Neutrophil (primary cell): ENCODE data around the gene METTL15.

Source experiments
- H3K27ac ChIP-seq: fragments of 200-600 bp; sonication (generic); 2 replicates; pipeline ENCODE4 v1.5.1; 2016; ENCODE audit warnings: mild to moderate bottlenecking, moderate library complexity
- H3K27me3 ChIP-seq: fragments of 200-600 bp; sonication (generic); 2 replicates; pipeline ENCODE4 v1.6.0; 2016; ENCODE audit warnings: mild to moderate bottlenecking
- H3K36me3 ChIP-seq: fragments of 200-600 bp; sonication (generic); 2 replicates; pipeline ENCODE4 v1.5.1; 2017
- H3K4me1 ChIP-seq, 2 experiments: fragments of 200-600 bp in 1 of 2; sonication (generic) in 1 of 2; 1 replicate in 1 of 2; 2 replicates in 1 of 2; pipeline versions ENCODE4 v1.5.1 to v1.6.1; 2013 to 2016; ENCODE audit warnings: low read depth in 1 of 2, low read length in 1 of 2, mild to moderate bottlenecking in 1 of 2, moderate library complexity in 1 of 2; ENCODE audit not compliant: control insufficient read depth in 1 of 2, insufficient read depth in 1 of 2
- H3K4me3 ChIP-seq, 2 experiments: fragments of 200-600 bp in 1 of 2; sonication (generic) in 1 of 2; 1 replicate in 1 of 2; 2 replicates in 1 of 2; pipeline ENCODE4 v1.5.1; 2013 to 2016; ENCODE audit warnings: low read depth in 1 of 2, low read length in 1 of 2, mild to moderate bottlenecking in 1 of 2, moderate library complexity in 1 of 2
- H3K9me3 ChIP-seq: fragments of 200-600 bp; sonication (generic); 2 replicates; pipeline ENCODE4 v1.5.1; 2016
- TF ChIP-seq, protein P1 (sequence below): fragments of 200-600 bp; sonication (generic); IDR thresholded peaks from 2 replicates; pipeline ENCODE4 v1.5.1; 2016; ENCODE audit warnings: antibody characterized with exemption

Gene METTL15, protein sequence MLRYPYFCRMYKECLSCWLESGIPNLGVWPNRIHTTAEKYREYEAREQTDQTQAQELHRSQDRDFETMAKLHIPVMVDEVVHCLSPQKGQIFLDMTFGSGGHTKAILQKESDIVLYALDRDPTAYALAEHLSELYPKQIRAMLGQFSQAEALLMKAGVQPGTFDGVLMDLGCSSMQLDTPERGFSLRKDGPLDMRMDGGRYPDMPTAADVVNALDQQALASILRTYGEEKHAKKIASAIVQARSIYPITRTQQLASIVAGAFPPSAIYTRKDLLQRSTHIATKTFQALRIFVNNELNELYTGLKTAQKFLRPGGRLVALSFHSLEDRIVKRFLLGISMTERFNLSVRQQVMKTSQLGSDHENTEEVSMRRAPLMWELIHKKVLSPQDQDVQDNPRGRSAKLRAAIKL

DNA sequence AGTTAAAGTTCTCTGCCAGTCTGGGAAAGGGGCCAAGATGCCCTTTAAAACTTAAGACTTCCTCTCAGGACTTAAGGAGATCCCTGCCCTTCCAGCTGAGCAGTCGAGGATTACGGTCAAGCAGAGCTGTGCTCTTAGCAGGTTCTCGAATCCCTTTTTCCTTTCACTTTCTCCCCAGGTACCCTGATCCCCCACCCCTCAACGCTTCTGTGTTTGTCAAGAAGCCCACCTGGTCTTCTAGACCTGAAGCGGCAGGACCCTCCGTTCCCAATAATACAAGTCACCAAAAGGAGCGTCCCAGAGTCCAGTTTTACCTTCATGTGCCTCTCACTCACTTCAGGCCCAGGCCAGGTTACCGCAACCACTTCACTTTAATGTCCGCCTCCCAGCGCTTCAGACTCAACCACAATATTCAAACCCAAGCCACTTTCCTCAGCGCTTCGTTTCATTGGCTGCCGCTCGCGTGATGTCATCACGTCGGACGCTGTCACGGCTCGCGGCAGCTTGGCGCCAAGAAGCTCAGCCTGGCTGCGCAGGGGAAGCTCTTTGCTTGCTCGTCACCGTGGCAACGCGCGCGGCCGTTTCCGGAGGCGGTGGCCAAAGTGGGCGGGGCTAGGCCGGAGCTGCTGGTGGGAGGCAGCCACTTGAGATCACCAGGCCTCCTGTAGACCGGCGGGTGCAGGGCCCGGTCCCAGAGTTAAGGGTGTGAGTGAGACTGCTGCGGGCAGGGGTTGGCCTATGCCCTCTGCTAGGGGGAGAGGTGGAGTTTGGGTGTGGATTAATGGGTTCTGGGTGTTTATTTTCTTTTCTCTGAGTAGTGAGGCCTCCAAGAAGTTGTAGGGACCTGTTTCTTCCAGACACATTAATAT, at the start of gene METTL15, which contains the start of gene KIF18A:
TSS of gene METTL15 (plus strand) at position 639 of the 869 bp plus-strand sequence. CDS start 4,947 bp downstream, outside the sequence.
TSS of gene KIF18A (minus strand) at position 407 of the 869 bp plus-strand sequence. CDS start 10,209 bp downstream, outside the sequence.
- peak within 1 kb of the TSS; percentile 78 for H3K27ac ChIP-seq
- no peaks in the 10 kb centered on the region for H3K27me3 ChIP-seq
- no peaks in the 10 kb centered on the region for H3K9me3 ChIP-seq
- TF ChIP-seq, protein P1, sequence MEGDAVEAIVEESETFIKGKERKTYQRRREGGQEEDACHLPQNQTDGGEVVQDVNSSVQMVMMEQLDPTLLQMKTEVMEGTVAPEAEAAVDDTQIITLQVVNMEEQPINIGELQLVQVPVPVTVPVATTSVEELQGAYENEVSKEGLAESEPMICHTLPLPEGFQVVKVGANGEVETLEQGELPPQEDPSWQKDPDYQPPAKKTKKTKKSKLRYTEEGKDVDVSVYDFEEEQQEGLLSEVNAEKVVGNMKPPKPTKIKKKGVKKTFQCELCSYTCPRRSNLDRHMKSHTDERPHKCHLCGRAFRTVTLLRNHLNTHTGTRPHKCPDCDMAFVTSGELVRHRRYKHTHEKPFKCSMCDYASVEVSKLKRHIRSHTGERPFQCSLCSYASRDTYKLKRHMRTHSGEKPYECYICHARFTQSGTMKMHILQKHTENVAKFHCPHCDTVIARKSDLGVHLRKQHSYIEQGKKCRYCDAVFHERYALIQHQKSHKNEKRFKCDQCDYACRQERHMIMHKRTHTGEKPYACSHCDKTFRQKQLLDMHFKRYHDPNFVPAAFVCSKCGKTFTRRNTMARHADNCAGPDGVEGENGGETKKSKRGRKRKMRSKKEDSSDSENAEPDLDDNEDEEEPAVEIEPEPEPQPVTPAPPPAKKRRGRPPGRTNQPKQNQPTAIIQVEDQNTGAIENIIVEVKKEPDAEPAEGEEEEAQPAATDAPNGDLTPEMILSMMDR: peak; percentile 35
- no peaks in the 10 kb centered on the region for H3K36me3 ChIP-seq
- H3K4me3 ChIP-seq: peak within 1 kb of the TSS; percentile 72 to 76
- peaks cover 37 to 40% of the 10 kb centered on the region in 2 experiments for H3K4me1 ChIP-seq

DNA sequence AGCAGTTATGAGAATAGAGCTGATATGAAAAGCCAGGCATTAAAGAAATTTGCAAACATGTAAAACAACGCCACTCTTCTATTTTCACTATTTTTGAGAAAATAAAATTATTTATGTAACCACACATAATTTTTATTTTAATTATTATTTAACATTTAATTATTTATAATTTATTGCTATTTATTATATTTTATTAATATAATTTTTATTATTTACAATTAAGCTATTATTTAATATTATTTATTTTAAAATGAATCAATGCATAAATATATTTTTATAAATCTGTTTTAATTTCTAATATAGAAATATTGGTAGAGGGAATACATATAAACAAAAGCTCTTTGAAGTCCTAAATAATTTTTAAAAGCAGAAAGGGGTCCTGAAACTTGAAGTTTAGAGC, 36.9 kb upstream of the METTL15 start:
- Histone ChIP-seq H3K4me3 (no peak overlapping the region), H3K27ac (no peak overlapping the region), H3K9me3 (no peaks in the 10 kb centered on the region), H3K27me3 (no peaks in the 10 kb centered on the region), H3K36me3 (peaks cover 4% of the 10 kb centered on the region), H3K4me1 (no peaks in the 10 kb centered on the region)
- TF ChIP-seq, protein P1: no peak

DNA sequence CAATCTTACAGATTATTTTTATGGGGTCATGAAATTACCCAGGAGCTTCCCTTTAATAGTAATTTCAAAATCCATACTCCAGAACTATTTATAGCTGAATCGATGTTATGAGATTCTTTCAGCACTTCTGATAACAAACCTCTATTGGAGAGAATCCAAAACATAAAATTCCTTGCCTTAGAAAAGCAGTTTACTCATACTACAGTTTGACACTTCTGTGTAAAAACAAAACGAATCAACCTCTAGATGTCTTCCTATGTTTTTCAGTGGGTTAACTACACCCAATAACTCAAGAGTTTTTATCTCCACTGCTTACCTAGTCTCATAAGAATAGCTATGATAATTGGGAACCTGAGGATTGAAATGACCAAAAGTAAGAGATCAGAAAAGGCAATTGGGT, 35.9 kb upstream of the METTL15 start:
- Histone ChIP-seq H3K4me1 (no peaks in the 10 kb centered on the region), H3K36me3 (peaks cover 8% of the 10 kb centered on the region), H3K27ac (no peak overlapping the region), H3K9me3 (no peaks in the 10 kb centered on the region), H3K27me3 (no peaks in the 10 kb centered on the region), H3K4me3 (no peak overlapping the region)
- TF ChIP-seq, protein P1: no peak

DNA sequence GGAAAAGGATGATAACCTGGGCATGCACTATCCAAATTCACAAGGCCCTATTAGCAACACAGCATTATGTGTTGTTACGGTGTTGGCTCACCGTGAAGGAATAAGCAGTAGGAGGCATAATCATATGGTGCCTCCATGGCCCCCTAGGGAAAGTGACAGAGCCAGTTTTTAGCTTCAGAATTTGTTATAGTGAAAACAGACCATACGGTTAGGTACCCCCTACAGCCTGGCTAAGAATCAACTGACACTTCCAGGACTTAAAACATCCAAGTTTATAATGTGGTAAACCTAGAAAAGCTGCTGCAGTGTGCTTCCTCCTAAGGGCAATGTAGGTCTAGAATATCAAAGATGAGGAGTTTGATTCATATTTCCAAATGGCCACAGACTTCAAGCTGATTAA, 30.7 kb upstream of the METTL15 start:
- Histone ChIP-seq H3K27ac (no peak overlapping the region), H3K4me3 (no peak overlapping the region), H3K36me3 (peaks cover 24% of the 10 kb centered on the region), H3K4me1 (no peaks in the 10 kb centered on the region), H3K27me3 (no peaks in the 10 kb centered on the region), H3K9me3 (no peaks in the 10 kb centered on the region)
- TF ChIP-seq, protein P1: no peak

DNA sequence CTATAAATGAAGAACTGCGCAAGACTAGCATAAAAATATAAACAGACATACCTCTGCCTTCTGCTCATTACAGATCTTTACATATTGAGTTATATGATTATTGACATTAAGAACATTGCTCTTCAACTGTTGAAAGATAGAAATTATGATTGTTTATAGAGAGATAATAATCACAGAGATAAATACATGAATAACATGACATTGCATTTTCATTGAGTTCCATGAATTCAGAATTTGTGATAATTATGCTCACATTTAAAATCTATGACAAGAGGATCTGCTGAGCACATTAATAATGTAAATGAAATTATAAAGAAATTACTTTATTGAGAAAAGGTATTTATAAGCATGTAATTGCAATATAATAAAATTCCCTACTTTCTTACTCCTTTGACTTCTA, 25.1 kb upstream of the METTL15 start:
- peaks cover 15% of the 10 kb centered on the region for H3K36me3 ChIP-seq
- TF ChIP-seq, protein P1: no peak
- no peaks in the 10 kb centered on the region for H3K27me3 ChIP-seq
- no peak overlapping the region for H3K27ac ChIP-seq
- H3K4me3 ChIP-seq: no peak overlapping the region
- H3K4me1 ChIP-seq: no peaks in the 10 kb centered on the region
- no peaks in the 10 kb centered on the region for H3K9me3 ChIP-seq
